ENCODE data around the gene JAM3.

GRCh38 chr11:134145715-134146114 lies 76.8 kb downstream of the JAM3 start:
- no peak for TF ChIP-seq POLR2A (IDR thresholded peaks at IDR 0.05)
- TF ChIP-seq, protein P1, sequence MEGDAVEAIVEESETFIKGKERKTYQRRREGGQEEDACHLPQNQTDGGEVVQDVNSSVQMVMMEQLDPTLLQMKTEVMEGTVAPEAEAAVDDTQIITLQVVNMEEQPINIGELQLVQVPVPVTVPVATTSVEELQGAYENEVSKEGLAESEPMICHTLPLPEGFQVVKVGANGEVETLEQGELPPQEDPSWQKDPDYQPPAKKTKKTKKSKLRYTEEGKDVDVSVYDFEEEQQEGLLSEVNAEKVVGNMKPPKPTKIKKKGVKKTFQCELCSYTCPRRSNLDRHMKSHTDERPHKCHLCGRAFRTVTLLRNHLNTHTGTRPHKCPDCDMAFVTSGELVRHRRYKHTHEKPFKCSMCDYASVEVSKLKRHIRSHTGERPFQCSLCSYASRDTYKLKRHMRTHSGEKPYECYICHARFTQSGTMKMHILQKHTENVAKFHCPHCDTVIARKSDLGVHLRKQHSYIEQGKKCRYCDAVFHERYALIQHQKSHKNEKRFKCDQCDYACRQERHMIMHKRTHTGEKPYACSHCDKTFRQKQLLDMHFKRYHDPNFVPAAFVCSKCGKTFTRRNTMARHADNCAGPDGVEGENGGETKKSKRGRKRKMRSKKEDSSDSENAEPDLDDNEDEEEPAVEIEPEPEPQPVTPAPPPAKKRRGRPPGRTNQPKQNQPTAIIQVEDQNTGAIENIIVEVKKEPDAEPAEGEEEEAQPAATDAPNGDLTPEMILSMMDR (IDR thresholded peaks at IDR 0.05), result no peak
